GM20000 (cell line): Measurements from ENCODE around the gene TUBGCP6.

Experiments
- DNase-seq: peaks from one replicate; pipeline ENCODE4 v3.0.0; 2012; ENCODE audit warnings: low spot score
- CTCF ChIP-seq: IDR thresholded peaks from 2 replicates; pipeline ENCODE4 v1.5.1; 2012; ENCODE audit warnings: mild to moderate bottlenecking, control low read depth; ENCODE audit errors: extremely low read depth, missing control alignments

Gene TUBGCP6

GRCh38 chr22:50257041-50257440 is 12.2 kb upstream of the TUBGCP6 start:
- no peak for TF ChIP-seq CTCF
- DNase-seq = no peak

GRCh38 chr22:50256258-50256862 is 11.5 kb upstream of the TUBGCP6 start:
- no peak for DNase-seq
- TF ChIP-seq CTCF = no peak

GRCh38 chr22:50255607-50256006 is 10.8 kb upstream of the TUBGCP6 start:
- TF ChIP-seq CTCF = no peak
- no peak for DNase-seq

GRCh38 chr22:50255099-50255498 is 10.3 kb upstream of the TUBGCP6 start:
- TF ChIP-seq CTCF = no peak
- no peak for DNase-seq

GRCh38 chr22:50253941-50254340 is 9.1 kb upstream of the TUBGCP6 start:
- DNase-seq = no peak
- TF ChIP-seq CTCF = no peak

GRCh38 chr22:50253046-50253915 is 8.5 kb upstream of the TUBGCP6 start:
- no peak for DNase-seq
- TF ChIP-seq CTCF = no peak
